ENCODE results near the gene ELSPBP1.

Gene ELSPBP1

GRCh38 chr19:48036765-48037164, 42.3 kb downstream of the ELSPBP1 start:
- no peaks in the 10 kb centered on the region for H3K36me3 ChIP-seq (ENCODE audit: low read length)

GRCh38 chr19:48041877-48042580, 47.6 kb downstream of the ELSPBP1 start:
- TF ChIP-seq CTCF (IDR thresholded peaks at IDR 0.05; ENCODE audit: insufficient read depth, low read length, poor library complexity, severe bottlenecking) = no peak
- TF ChIP-seq EZH2phosphoT487 (conservative IDR thresholded peaks at IDR 0.05; ENCODE audit: low read length) = no peak
- H3K27me3 ChIP-seq (ENCODE audit: low read length) = no peaks in the 10 kb centered on the region
- no peak overlapping the region for H2AFZ ChIP-seq (ENCODE audit: low read depth, low read length, severe bottlenecking)
- H3K4me2 ChIP-seq (ENCODE audit: low read depth, low read length, poor library complexity, severe bottlenecking) = no peak overlapping the region
- H3K36me3 ChIP-seq (ENCODE audit: low read length) = no peaks in the 10 kb centered on the region
- no peak overlapping the region for H3K27ac ChIP-seq (ENCODE audit: low read depth, low read length)
- no peaks in the 10 kb centered on the region for H3K9me2 ChIP-seq (replicated peaks; ENCODE audit: insufficient read depth, low read length)
- H4K20me1 ChIP-seq (ENCODE audit: low read depth, low read length) = no peaks in the 10 kb centered on the region
- H3K79me2 ChIP-seq (ENCODE audit: insufficient read depth, low read length) = no peaks in the 10 kb centered on the region
- H3K9me3 ChIP-seq (ENCODE audit: insufficient read depth, low read length) = no peaks in the 10 kb centered on the region
- no peaks in the 10 kb centered on the region for H3F3A ChIP-seq (ENCODE audit: insufficient read depth)
- H3K4me3 ChIP-seq (ENCODE audit: insufficient read depth, low read length, poor library complexity, severe bottlenecking) = no peak overlapping the region
- no peak overlapping the region for H3K9ac ChIP-seq (ENCODE audit: low read length)

More at GRCh38 chr19:48036765-48037164, 42.3 kb downstream of the ELSPBP1 start:
- H3K4me3 ChIP-seq (ENCODE audit: insufficient read depth, low read length, poor library complexity, severe bottlenecking) = no peak overlapping the region
- no peak overlapping the region for H3K4me2 ChIP-seq (ENCODE audit: low read depth, low read length, poor library complexity, severe bottlenecking)
- H3F3A ChIP-seq (ENCODE audit: insufficient read depth) = no peaks in the 10 kb centered on the region
- no peaks in the 10 kb centered on the region for H3K79me2 ChIP-seq (ENCODE audit: insufficient read depth, low read length)
- H3K27ac ChIP-seq (ENCODE audit: low read depth, low read length) = no peak overlapping the region
- no peaks in the 10 kb centered on the region for H3K9me2 ChIP-seq (replicated peaks; ENCODE audit: insufficient read depth, low read length)
- peaks cover 7% of the 10 kb centered on the region; the same call in 1 of the 2 replicates for H3K9me3 ChIP-seq (ENCODE audit: insufficient read depth, low read length)
- no peak overlapping the region for H3K9ac ChIP-seq (ENCODE audit: low read length)
- no peaks in the 10 kb centered on the region for H3K27me3 ChIP-seq (ENCODE audit: low read length)
- TF ChIP-seq CTCF (IDR thresholded peaks at IDR 0.05; ENCODE audit: insufficient read depth, low read length, poor library complexity, severe bottlenecking) (no peak), EZH2phosphoT487 (conservative IDR thresholded peaks at IDR 0.05; ENCODE audit: low read length) (no peak)
- no peaks in the 10 kb centered on the region for H4K20me1 ChIP-seq (ENCODE audit: low read depth, low read length)
- no peak overlapping the region for H2AFZ ChIP-seq (ENCODE audit: low read depth, low read length, severe bottlenecking)

- no peaks in the 10 kb centered on the region for H4K20me1 ChIP-seq (ENCODE audit: low read depth, low read length)
- no peaks in the 10 kb centered on the region for H3F3A ChIP-seq (ENCODE audit: insufficient read depth)
- no peak within 1 kb of the TSS for H3K4me3 ChIP-seq (ENCODE audit: insufficient read depth, low read length, poor library complexity, severe bottlenecking)
- TF ChIP-seq CTCF (IDR thresholded peaks at IDR 0.05; ENCODE audit: insufficient read depth, low read length, poor library complexity, severe bottlenecking) = no peak
- no peak for TF ChIP-seq EZH2phosphoT487 (conservative IDR thresholded peaks at IDR 0.05; ENCODE audit: low read length)
- H3K9me2 ChIP-seq (replicated peaks; ENCODE audit: insufficient read depth, low read length) = no peaks in the 10 kb centered on the region
- no peak within 1 kb of the TSS for H3K9ac ChIP-seq (ENCODE audit: low read length)
- no peaks in the 10 kb centered on the region for H3K79me2 ChIP-seq (ENCODE audit: insufficient read depth, low read length)
- no peaks in the 10 kb centered on the region for H3K36me3 ChIP-seq (ENCODE audit: low read length)
- H3K4me2 ChIP-seq (ENCODE audit: low read depth, low read length, poor library complexity, severe bottlenecking) = no peak within 1 kb of the TSS
- H2AFZ ChIP-seq (ENCODE audit: low read depth, low read length, severe bottlenecking) = no peak within 1 kb of the TSS
- H3K27me3 ChIP-seq (ENCODE audit: low read length) = no peaks in the 10 kb centered on the region
- H3K9me3 ChIP-seq (ENCODE audit: insufficient read depth, low read length) = no peaks in the 10 kb centered on the region
- no peak within 1 kb of the TSS for H3K27ac ChIP-seq (ENCODE audit: low read depth, low read length)
Observed at GRCh38 chr19:48043675-48044258, 49.3 kb downstream of the ELSPBP1 start, which contains the start of gene CABP5. TSS of gene CABP5 (minus strand) at chr19:48044079. CDS start at chr19:48043922, 157 bp downstream.

All from SU-DHL-6 (cell line).